ENCODE data around the gene PTPRM. TPM values are rescaled to one million over a fixed set of nuclear protein-coding genes. Genes with fewer than 3 reads are reported as not detected.

The PTPRM gene
- total RNA-seq, 1 experiment from 2014 or later: 14.5 TPM

GRCh38 chr18:8167026-8167425, 599.9 kb downstream of the PTPRM start:
- ChIA-PET CTCF (no interaction called here), POLR2A (no interaction called here), RAD21 (ENCODE audit: low non-redundant PET in 1 of 2, low total read pairs in 2 of 2, uncharacterized antibody in 2 of 2, unreplicated experiment in 2 of 2) (no interaction called here)
- DNase-seq (ENCODE audit: low read depth, low spot score) (no peak), ATAC-seq (no peak)
- H3K27ac ChIP-seq (ENCODE audit: low read depth, low read length): no peak overlapping the region
- H2AFZ ChIP-seq (ENCODE audit: low read depth, low read length, poor library complexity, severe bottlenecking): no peak overlapping the region
- H3K9me3 ChIP-seq (ENCODE audit: control insufficient read depth in 1 of 2, insufficient read depth in 1 of 2, low read depth in 1 of 2, low read length in 2 of 2): no peaks in the 10 kb centered on the region
- H3K36me3 ChIP-seq (ENCODE audit: control insufficient read depth in 1 of 2, insufficient read depth in 2 of 2, low read length in 2 of 2): no peaks in the 10 kb centered on the region
- no peaks in the 10 kb centered on the region for H4K20me1 ChIP-seq (ENCODE audit: insufficient read depth)
- no TSS peak for BruUV-seq (replicated peaks)
- no peak overlapping the region for H3K4me2 ChIP-seq (ENCODE audit: low read length)
- no peak for TF ChIP-seq TCF7L2 (IDR thresholded peaks at IDR 0.05; ENCODE audit: borderline replicate concordance, extremely low read depth, insufficient read depth, insufficient read length)
- TF ChIP-seq, protein P1, sequence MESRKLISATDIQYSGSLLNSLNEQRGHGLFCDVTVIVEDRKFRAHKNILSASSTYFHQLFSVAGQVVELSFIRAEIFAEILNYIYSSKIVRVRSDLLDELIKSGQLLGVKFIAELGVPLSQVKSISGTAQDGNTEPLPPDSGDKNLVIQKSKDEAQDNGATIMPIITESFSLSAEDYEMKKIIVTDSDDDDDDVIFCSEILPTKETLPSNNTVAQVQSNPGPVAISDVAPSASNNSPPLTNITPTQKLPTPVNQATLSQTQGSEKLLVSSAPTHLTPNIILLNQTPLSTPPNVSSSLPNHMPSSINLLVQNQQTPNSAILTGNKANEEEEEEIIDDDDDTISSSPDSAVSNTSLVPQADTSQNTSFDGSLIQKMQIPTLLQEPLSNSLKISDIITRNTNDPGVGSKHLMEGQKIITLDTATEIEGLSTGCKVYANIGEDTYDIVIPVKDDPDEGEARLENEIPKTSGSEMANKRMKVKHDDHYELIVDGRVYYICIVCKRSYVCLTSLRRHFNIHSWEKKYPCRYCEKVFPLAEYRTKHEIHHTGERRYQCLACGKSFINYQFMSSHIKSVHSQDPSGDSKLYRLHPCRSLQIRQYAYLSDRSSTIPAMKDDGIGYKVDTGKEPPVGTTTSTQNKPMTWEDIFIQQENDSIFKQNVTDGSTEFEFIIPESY (IDR thresholded peaks at IDR 0.05; ENCODE audit: extremely low read depth, insufficient replicate concordance, low read length): no peak
- no peak overlapping the region for H3K4me3 ChIP-seq (replicated peaks in 1 of 2; ENCODE audit: low read depth in 1 of 2, low read length in 2 of 2)
- H3K79me2 ChIP-seq (ENCODE audit: insufficient read depth, low read length): no peaks in the 10 kb centered on the region
- no peaks in the 10 kb centered on the region for H3K4me1 ChIP-seq (ENCODE audit: control insufficient read depth in 1 of 2, insufficient read depth in 2 of 2, low read length in 2 of 2)
- no peaks in the 10 kb centered on the region for H3K9me2 ChIP-seq (ENCODE audit: insufficient read depth)
- no peaks in the 10 kb centered on the region for H3K27me3 ChIP-seq (ENCODE audit: insufficient read depth, low read length)
- no peak overlapping the region for H3K9ac ChIP-seq (ENCODE audit: low read length)
- intact Hi-C loops (cut with micrococcal nuclease): no loop called here

DNA sequence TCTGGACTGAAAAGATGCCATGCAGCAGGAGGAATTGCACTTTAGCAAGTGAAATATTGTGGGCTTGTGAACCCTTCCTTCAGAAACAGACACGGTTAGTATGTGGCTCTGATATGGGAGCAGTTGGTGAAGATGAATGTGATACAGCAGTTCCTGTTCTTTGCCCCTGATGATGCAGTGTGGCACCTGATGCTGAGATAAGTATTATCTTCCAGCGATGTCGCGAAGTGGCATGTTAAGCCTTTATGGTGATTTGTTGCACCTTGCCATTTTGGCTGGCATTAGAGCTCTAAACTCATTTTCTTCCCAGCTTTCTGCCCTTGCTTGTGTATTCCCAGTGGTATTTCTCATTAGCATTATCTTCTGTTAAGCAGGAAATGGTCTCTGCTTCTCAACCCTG, 600.6 kb downstream of the PTPRM start:
- RAD21 ChIA-PET (ENCODE audit: low non-redundant PET in 1 of 2, low total read pairs in 2 of 2, uncharacterized antibody in 2 of 2, unreplicated experiment in 2 of 2): no interaction called here
- ATAC-seq (no peak), DNase-seq (ENCODE audit: low read depth, low spot score) (no peak)
- intact Hi-C loops (cut with micrococcal nuclease): no loop called here
- no peak overlapping the region for H3K4me2 ChIP-seq (ENCODE audit: low read length)
- CTCF ChIA-PET: no interaction called here
- no peaks in the 10 kb centered on the region for H3K9me2 ChIP-seq (ENCODE audit: insufficient read depth)
- H3K27ac ChIP-seq (ENCODE audit: low read depth, low read length): no peak overlapping the region
- BruUV-seq (replicated peaks): no TSS peak
- no peaks in the 10 kb centered on the region for H3K79me2 ChIP-seq (ENCODE audit: insufficient read depth, low read length)
- no peak for TF ChIP-seq SIN3A (IDR thresholded peaks at IDR 0.05; ENCODE audit: low read depth)
- TF ChIP-seq YY1 (IDR thresholded peaks at IDR 0.05; ENCODE audit: extremely low read depth, insufficient replicate concordance, low read depth, low read length): no peak
- no peak for TF ChIP-seq FOSL1 (IDR thresholded peaks at IDR 0.05; ENCODE audit: low read depth)
- no peak for TF ChIP-seq POLR2AphosphoS5 (IDR thresholded peaks at IDR 0.05; ENCODE audit: low read depth, low read length)
- TF ChIP-seq EZH2 (IDR thresholded peaks at IDR 0.05): no peak
- TF ChIP-seq ZNF274 (IDR thresholded peaks at IDR 0.05; ENCODE audit: low read depth, low read length): no peak
- TF ChIP-seq, protein P1 (IDR thresholded peaks at IDR 0.05; ENCODE audit: extremely low read depth, insufficient replicate concordance, low read length): no peak
- TF ChIP-seq SRF (IDR thresholded peaks at IDR 0.05; ENCODE audit: low read depth): no peak
- no peaks in the 10 kb centered on the region for H4K20me1 ChIP-seq (ENCODE audit: insufficient read depth)
- H3K9me3 ChIP-seq (ENCODE audit: control insufficient read depth in 1 of 2, insufficient read depth in 1 of 2, low read depth in 1 of 2, low read length in 2 of 2): no peaks in the 10 kb centered on the region
- no peak overlapping the region for H2AFZ ChIP-seq (ENCODE audit: low read depth, low read length, poor library complexity, severe bottlenecking)
- no peaks in the 10 kb centered on the region for H3K4me1 ChIP-seq (ENCODE audit: control insufficient read depth in 1 of 2, insufficient read depth in 2 of 2, low read length in 2 of 2)
- H3K9ac ChIP-seq (ENCODE audit: low read length): no peak overlapping the region
- no peaks in the 10 kb centered on the region for H3K27me3 ChIP-seq (ENCODE audit: insufficient read depth, low read length)
- H3K36me3 ChIP-seq (ENCODE audit: control insufficient read depth in 1 of 2, insufficient read depth in 2 of 2, low read length in 2 of 2): no peaks in the 10 kb centered on the region
- H3K4me3 ChIP-seq (replicated peaks in 1 of 2; ENCODE audit: low read depth in 1 of 2, low read length in 2 of 2): no peak overlapping the region
- POLR2A ChIA-PET: no interaction called here

Data from HCT116 (cell line).